ENCODE data around the gene NEDD8.

NEDD8 gene

GRCh38 chr14:24181371-24182077 is 50.6 kb downstream of the NEDD8 start:
- DNase-seq (ENCODE audit: low read depth in 2 of 2, low spot score in 1 of 2), result no peak

DNA sequence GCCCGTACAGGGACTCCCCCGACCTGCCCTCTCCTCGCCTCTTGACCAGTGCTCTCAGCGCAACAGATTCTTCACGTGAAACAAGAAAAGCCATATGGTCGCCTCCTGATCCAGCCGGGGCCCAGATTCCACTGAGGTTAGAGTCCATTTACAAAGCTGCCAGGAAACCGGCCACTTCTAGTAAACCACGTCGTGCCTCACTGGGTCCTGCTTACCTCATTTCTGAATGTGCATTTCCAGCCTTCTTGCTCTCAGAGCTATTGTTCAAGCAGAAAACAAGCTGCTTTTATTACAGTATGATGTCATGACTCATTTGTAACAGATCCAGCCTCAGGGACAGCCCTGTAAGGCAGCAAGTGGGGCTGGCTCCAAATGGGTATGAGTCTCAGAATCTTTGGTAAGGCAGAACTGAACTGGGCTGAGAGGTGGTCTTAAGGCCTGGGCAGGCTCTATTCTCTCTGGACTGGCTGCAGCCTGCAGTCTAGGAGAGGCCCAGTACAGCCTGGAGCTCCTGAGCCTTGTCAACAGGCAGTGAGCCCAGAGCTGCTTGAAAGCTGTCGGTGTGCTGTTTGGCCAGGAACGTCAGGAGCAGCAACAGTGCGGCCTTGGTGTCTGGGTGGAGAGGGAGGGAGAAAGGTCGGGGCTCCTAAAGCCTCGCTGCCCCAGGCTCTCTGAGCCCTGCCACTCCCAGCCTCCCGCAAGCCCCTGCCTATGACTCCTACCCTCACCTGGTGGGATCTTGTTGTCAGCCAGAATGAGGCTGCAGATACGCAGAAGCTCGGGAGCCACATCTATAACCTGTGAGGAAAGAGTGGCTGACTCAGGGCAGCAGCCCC is 52.0 kb downstream of the NEDD8 start:
- DNase-seq (ENCODE audit: low read depth in 2 of 2, low spot score in 1 of 2), result no peak

DNA sequence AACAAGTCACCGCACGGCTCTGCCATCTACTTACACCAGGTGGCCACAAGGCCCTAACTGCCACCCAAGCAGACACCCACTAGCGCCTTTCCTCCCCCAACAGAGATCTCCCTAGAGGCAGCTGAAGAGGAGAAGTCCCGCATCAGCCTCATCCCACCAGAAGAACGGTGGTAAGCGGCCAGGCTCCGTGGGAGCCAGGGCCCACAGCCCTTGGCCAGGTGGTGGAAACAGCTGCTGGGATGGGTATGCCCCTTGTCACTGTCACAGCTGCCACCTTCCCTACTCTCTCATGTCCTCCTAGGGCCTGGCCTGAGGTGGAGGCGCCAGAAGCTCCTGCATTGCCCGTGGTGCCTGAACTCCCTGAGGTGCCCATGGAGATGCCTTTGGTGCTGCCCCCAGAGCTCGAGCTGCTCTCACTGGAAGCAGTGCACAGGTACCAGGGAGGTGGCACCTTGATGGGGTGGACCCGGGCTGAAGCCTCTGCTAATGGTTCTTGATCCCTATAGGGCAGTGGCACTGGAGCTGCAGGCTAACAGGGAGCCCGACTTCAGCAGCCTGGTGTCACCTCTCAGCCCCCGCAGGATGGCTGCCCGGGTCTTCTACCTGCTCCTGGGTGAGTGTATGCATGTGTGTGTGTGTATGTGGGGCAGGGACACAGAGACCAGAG is 52.7 kb downstream of the NEDD8 start:
- no peak for DNase-seq (ENCODE audit: low read depth in 2 of 2, low spot score in 1 of 2)

- DNase-seq (ENCODE audit: low read depth in 2 of 2, low spot score in 1 of 2), result no peak
Measured at GRCh38 chr14:24178399-24179178, 53.6 kb downstream of the NEDD8 start.

DNA sequence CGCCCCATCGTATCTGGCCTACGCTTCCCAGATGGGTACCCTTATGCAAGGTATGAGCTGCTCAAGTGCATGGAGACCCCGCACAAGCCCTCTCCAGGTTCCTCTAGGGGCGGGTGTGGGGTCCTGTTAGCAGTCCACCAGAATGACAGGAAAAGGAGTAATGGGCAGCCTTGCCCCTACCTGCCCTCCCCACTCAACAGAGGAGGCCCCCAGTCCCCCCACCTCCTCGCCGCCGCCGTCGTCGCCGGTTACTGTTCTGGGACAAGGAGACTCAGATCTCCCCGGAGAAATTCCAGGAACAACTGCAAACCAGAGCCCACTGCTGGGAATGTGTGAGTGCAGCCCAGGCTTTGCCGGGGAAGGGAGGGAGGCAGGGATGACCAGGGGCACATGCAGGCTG is 54.3 kb downstream of the NEDD8 start:
- DNase-seq (ENCODE audit: low read depth in 2 of 2, low spot score in 1 of 2), result no peak

GRCh38 chr14:24177041-24177825 is 54.9 kb downstream of the NEDD8 start:
- DNase-seq (ENCODE audit: low read depth in 2 of 2, low spot score in 1 of 2), result no peak

GRCh38 chr14:24176599-24176998 is 55.6 kb downstream of the NEDD8 start:
- DNase-seq (ENCODE audit: low read depth in 2 of 2, low spot score in 1 of 2), result no peak

DNA sequence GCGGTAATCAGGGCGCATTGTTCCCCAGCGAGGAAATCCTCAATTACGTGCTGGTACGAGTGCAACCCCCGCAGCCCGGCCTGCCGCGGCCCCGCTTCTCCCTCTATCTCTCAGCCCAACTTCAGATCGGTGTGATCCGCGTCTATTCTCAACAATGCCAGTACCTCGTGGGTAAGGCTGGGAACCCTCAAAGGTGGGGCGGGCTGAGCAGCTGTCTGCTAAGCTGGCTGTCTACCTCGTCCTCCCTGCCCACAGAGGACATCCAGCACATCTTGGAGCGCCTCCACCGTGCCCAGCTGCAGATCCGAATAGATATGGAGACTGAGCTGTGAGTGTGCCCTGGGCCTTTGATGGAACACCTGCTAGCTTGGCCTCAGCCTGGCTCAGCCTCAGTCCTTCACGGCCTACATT is 59.3 kb downstream of the NEDD8 start:
- DNase-seq (ENCODE audit: low read depth in 2 of 2, low spot score in 1 of 2), result no peak

DNA sequence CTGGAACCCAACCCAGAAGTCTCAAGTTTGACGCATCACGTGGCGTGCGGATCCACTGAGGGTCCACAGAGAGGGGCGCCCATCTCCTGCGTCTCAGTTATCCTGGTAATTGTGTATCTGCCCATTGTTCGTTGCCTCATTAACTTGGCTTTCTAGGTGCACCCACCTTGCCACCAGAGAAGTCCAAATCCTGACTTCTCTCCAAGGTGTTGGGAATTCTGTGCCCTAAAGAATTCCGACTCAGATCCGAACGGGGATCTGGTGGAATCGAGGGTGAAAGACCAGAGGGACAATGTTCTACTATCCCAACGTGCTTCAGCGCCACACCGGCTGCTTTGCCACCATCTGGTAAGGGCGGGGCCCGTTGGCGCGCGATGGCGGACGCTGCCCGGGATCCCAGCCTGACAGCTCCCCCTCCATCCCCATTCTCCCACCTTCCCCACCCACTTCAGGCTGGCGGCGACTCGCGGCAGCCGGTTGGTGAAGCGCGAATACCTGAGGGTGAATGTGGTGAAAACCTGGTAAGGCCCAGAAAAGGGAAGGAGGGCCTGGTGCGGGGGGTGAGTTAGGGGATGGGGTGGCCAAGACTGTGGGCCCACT is 59.8 kb downstream of the NEDD8 start:
- no peak for DNase-seq (ENCODE audit: low read depth in 2 of 2, low spot score in 1 of 2)

- DNase-seq (ENCODE audit: low read depth in 2 of 2, low spot score in 1 of 2), result peak in 1 of 2 donors; percentile 40
Measured at GRCh38 chr14:24171422-24172260, 60.5 kb downstream of the NEDD8 start, which contains the start of gene REC8. Gene REC8, plus strand, starts transcription at chr14:24172080. Its CDS starts 473 bp downstream, at chr14:24172553.

DNA sequence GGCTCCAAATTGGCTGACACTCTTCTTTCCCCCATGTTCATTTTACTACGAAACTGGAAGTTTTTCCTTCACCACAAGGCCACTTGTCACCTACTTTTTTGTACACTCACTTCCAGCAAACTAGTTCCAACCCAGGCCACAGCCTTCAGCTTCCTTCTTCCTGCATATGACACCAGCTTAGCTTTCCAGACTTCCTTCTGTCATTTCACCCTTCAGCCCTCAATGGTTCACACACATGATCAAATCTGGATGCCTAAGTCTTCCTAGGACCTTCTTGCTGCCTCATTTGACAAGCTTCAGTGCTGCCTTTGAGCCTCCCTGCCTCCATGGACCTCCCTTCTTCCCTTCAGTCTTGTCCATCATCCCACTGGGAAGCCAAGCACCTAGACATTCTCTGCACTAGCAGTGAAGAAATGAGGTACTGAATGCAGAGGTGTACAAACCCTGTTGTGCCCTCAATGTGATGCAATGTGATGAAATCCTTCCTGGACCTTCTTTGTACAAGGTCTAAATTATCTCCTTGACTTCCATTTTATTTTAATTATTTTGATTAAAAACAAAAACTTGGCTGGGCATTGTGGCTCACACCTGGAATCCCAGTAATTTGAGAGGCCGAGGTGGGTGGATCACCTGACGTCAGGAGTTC is 64.6 kb downstream of the NEDD8 start:
- DNase-seq (ENCODE audit: low read depth in 2 of 2, low spot score in 1 of 2), result no peak
